Activated gamma-delta T cell treated with Interleukin-2 at 50 U/mL for 16 hours (primary cell): Measurements from ENCODE around the gene ZFYVE21.
"Not testable (repeated sequence)": the region's sequence is repeated elsewhere in the genome, so short reads cannot be mapped to it uniquely, and the experiment has no call there.

Experiments used
- DNase-seq: peaks from one replicate; pipeline ENCODE4 v3.0.0-alpha.2; 2020

ZFYVE21 gene

GRCh38 chr14:103715052-103716000, at the start of gene ZFYVE21, which contains the start of gene XRCC3:
Gene ZFYVE21 (plus strand): TSS chr14:103715810. CDS start chr14:103715842, 32 bp downstream.
Gene XRCC3 (minus strand): TSS chr14:103715451. CDS start chr14:103711087, 4,364 bp downstream.
- DNase-seq, result peak; percentile 99

- no peak for DNase-seq
Measured at GRCh38 chr14:103667671-103668070, 47.9 kb upstream of the ZFYVE21 start.

GRCh38 chr14:103668117-103668516, 47.5 kb upstream of the ZFYVE21 start:
- no peak for DNase-seq

- no peak for DNase-seq
Measured at GRCh38 chr14:103669370-103669769, 46.2 kb upstream of the ZFYVE21 start.

DNA sequence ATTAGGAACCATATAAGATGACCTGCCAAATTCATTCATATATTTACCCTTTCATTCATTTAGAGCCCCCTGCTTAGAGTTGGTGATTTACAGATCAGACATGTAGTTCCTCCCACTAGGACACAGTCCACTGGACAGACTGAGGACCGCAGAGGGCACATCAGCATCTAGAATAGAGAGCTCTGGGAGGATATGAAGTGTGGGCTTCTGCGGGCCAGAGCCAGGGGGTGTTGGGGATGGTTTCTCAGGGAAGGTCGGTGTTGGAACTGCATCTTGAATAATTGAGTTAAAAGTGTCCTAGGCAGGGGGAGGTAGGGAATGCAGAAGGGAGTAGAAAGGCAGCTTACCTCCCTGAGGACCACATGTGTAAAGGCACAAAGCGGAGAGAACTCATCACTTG, 43.7 kb upstream of the ZFYVE21 start:
- DNase-seq, result no peak

DNA sequence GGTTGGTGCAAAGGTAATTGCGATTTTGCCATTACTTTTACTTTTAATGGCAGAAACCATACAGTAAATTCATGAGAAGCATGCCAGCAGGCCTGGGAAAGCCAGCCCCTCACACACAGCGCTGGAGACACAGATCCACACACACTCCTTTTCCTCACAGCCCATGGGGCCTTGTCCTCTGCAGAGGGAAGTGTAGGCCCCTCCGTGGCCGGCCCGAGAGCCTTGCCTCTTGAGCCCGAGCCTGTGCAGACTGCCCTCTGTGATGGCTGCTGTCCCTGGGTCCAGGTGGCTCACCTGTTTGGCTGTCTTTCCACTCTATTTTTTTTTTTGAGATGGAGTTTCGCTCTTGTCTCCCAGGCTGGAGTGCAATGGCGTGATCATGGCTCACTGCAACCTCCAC, 39.7 kb upstream of the ZFYVE21 start:
- DNase-seq, result no peak

DNA sequence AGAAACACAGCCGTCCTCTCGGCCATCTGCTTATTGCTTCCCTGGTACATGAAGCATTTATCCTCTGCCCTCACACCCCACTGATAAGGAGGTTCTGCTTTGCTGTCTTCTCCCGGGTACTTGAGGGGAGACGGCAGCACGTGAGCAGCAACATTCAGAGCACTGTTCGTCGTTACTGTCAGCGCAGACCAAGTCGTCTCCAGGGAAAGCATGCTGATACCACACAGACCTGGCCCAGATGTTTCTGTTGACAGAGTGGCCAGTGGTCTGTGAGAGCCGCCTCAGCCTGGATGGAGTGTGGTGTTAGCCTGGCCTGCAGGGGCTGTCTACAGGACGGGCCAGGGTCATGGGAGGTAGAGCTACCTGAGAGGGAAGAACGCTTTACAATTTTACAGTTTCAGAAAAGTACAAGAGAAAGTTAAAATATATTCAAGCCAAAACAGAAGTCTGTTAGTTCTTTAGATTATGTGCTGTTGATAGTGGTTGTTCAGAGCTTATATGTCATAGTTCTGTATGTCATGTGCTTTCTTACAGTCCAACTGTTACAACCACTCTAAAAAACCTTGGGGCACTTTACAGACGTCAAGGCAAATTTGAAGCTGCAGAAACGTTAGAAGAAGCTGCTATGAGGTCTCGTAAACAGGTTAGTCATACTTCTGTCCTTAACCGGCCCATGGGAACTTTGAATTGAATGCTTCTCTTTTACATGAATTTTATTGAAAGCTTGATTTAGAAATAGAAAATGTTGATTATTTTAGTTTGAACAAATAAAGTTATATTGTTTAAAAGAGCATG, 38.5 kb upstream of the ZFYVE21 start:
- no peak for DNase-seq

DNA sequence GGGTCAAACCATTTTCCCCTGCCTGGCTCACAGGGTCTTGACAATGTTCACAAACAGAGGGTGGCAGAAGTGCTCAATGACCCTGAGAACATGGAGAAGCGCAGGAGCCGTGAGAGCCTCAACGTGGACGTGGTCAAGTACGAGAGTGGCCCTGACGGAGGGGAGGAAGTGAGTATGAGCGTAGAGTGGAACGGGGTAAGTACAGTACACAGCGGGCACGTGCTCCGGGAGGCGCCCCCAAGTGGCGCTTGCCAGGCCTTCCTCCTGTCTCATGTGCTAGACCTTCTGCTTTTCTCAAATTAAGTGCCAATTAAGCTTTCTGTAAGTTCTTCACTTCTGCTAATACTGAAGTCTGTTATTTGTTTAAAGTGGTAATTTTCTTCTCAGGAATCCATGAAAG, 36.3 kb upstream of the ZFYVE21 start:
- peak; percentile 20 for DNase-seq

GRCh38 chr14:103680491-103681231, 34.9 kb upstream of the ZFYVE21 start:
- DNase-seq, result no peak

DNA sequence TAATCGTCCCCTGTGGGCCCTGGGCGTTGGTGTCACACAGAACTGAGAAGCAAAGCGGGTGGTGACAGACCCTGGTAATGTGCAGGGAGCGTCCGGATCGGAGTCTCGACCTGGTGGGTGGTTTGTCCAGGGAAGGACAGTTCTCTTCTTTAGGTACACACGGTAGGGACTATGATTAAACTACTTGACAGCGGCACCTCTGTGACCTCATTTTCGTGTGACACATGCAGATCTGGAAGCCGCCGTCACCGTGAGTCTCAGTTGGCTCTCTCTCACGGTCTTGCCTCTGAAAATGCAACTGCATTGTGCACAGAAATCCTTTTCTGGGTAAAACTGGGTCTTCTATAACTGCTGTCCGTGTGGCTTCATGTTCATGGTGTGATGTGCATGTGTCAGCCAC, 32.5 kb upstream of the ZFYVE21 start:
- DNase-seq, result no peak

DNA sequence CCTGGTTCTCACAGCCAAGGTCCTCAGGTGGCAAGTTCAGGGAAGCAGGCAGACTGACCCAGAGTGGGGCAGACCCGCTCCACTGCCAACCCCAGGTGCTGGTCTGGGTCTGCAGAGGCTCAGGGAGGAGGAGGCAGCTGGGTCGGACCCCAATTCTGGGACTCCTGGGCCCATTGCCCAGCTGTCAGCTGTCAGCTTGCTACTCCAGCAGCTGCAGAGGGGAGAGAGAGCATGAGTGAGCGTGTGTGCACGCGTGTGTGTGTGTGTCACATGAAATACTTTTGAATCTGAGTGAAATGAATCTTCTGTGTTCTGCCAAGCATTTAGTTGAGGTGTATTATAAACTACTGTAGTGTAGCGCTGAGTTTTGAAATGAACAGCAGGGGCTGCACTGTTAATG, 31.1 kb upstream of the ZFYVE21 start:
- no peak for DNase-seq

DNA sequence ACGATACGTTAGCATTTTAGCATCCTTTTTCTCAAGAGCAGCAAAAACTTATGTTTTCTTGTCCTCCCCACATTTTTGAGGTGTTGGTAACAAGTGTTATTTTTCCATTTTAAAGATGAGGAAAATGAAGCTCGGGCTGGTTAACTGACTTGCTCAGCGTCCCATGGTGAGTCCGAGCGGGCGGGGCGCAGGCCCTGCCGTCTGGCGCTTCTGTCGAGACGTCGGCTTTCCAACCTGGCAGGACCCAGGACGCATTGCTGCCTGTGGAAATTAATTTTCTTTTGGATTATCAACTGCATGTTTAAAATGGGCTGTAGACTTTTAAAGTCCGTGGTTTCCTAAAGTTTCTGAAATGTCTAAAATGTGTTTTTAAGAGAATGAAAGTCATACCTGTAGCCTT, 30.7 kb upstream of the ZFYVE21 start:
- DNase-seq, result no peak

GRCh38 chr14:103685276-103686211, 30.1 kb upstream of the ZFYVE21 start:
- no peak for DNase-seq

DNA sequence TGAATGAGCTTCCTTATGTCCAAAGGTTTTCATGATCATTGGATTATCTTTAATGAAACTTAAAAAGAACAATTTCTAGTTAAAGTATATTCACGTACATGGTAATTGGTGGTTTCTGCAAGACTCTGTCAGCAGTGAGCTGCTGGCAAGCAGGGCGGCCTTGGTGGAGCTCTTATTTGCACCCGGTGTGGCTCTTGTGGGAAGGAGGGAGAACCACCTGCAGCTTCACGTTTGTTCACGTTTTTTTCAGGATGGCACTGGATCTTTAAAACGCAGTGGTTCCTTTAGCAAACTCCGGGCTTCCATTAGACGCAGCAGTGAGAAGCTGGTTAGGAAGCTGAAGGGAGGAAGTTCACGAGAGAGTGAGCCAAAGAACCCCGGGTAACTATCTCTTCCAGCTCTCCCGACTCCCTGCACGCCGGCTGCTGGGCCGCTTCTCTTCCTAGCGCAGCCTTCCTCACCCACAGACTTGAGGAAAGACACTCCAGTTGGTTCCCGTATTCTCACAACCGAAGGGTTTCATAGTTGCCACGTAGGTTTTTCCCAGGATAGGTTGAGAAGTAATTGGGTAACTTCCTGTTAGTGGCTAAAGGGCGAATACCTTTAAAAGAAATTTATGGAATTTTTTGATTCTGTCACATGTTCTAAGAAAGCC, 28.7 kb upstream of the ZFYVE21 start:
- no peak for DNase-seq

GRCh38 chr14:103687712-103688111, 27.9 kb upstream of the ZFYVE21 start:
- DNase-seq, result no peak

GRCh38 chr14:103688441-103688840, 27.2 kb upstream of the ZFYVE21 start:
- no peak for DNase-seq

DNA sequence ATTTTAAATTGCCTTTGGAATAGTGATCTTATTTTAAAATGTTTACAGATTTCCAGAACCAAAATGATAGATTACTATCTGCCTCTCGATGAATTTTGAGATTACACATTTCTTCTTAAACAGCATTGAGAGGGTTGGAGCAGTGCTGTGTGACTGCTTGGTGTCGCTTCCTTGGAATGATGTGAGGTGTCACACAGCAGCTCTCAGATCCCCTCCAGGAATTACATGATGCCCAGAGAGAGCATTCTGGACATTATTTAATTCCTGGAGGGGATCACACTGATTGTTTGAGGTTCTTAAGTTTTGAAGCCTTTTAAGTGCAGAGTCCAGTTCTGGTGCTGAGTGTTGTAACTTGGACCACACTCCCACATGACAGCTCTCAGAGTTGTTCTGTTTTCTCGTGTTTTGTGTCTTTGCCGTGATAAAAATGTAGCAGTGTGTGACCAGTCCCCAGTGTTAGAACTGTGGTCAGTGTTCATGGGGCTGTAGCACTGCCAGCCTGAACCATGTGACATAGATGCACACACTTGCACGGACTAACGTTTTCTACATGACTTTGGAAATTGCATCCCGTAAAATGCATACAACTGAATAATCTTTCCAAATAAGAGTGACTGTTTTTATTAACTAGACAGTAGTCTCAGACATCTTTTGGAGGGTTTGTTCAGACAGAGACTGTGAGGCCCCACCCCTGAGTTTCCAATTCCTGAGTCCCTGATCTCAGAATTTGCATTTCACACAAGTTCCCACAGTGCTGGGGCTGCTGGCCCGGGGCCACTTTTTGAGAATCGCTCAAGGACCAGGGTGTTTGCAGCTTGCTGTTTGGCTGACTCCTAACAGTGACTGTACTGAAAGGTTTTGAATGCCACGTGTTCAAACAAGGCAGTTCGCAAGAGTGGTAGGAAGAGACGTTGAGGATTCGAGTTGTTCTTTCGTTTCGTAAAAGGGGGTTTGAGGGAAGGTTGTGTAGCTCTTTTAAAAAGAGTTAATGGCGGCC, 26.4 kb upstream of the ZFYVE21 start:
- DNase-seq, result no peak

- no peak for DNase-seq
Measured at GRCh38 chr14:103690332-103690731, 25.3 kb upstream of the ZFYVE21 start.

GRCh38 chr14:103691655-103692054, 24.0 kb upstream of the ZFYVE21 start:
- not testable (repeated sequence) for DNase-seq

GRCh38 chr14:103692159-103692558, 23.5 kb upstream of the ZFYVE21 start:
- no peak for DNase-seq
